ENCODE data around the gene ELAVL3.

Gene ELAVL3

DNA sequence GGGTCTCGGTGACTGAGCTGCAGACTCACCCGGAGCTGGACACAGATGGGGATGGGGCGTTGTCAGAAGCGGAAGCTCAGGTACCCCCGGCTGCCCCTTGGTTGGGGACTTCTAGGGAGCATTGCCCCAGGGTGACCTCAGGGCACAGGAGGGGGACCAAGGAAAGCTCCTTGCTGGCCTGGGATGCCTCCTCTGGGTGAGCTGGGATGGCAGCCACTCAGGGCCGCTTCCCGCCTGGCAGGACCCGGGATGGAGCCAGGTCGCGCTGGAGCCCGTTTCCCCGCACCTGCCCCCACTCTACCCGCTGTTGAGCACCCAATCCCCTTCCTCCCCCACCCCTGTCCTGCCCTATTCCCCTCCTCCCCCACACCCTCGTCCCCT is 34.6 kb downstream of the ELAVL3 start:
- no peak for TF ChIP-seq BACH2 (CRISPR knock-in tag; IDR thresholded peaks at IDR 0.05; ENCODE audit: borderline replicate concordance)
- TF ChIP-seq ZFP3 (CRISPR knock-in tag; IDR thresholded peaks at IDR 0.05): no peak
- no peak for TF ChIP-seq OSR1 (CRISPR knock-in tag; IDR thresholded peaks at IDR 0.05)
- TF ChIP-seq, protein P1, sequence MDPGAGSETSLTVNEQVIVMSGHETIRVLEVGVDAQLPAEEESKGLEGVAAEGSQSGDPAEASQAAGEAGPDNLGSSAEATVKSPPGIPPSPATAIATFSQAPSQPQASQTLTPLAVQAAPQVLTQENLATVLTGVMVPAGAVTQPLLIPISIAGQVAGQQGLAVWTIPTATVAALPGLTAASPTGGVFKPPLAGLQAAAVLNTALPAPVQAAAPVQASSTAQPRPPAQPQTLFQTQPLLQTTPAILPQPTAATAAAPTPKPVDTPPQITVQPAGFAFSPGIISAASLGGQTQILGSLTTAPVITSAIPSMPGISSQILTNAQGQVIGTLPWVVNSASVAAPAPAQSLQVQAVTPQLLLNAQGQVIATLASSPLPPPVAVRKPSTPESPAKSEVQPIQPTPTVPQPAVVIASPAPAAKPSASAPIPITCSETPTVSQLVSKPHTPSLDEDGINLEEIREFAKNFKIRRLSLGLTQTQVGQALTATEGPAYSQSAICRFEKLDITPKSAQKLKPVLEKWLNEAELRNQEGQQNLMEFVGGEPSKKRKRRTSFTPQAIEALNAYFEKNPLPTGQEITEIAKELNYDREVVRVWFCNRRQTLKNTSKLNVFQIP (CRISPR knock-in tag; IDR thresholded peaks at IDR 0.05; ENCODE audit: borderline replicate concordance, low read depth): no peak
- no peak for TF ChIP-seq ZC3H10 (CRISPR knock-in tag; IDR thresholded peaks at IDR 0.05)
- no peak for TF ChIP-seq TOX (CRISPR knock-in tag; IDR thresholded peaks at IDR 0.05; ENCODE audit: borderline replicate concordance)
- no peak for TF ChIP-seq ZFP30 (CRISPR knock-in tag; IDR thresholded peaks at IDR 0.05)
- TF ChIP-seq CSDC2 (CRISPR knock-in tag; IDR thresholded peaks at IDR 0.05): no peak
- TF ChIP-seq ZNF70 (CRISPR knock-in tag; IDR thresholded peaks at IDR 0.05): no peak
- TF ChIP-seq GLIS3 (CRISPR knock-in tag; IDR thresholded peaks at IDR 0.05): no peak
- TF ChIP-seq, protein P2, sequence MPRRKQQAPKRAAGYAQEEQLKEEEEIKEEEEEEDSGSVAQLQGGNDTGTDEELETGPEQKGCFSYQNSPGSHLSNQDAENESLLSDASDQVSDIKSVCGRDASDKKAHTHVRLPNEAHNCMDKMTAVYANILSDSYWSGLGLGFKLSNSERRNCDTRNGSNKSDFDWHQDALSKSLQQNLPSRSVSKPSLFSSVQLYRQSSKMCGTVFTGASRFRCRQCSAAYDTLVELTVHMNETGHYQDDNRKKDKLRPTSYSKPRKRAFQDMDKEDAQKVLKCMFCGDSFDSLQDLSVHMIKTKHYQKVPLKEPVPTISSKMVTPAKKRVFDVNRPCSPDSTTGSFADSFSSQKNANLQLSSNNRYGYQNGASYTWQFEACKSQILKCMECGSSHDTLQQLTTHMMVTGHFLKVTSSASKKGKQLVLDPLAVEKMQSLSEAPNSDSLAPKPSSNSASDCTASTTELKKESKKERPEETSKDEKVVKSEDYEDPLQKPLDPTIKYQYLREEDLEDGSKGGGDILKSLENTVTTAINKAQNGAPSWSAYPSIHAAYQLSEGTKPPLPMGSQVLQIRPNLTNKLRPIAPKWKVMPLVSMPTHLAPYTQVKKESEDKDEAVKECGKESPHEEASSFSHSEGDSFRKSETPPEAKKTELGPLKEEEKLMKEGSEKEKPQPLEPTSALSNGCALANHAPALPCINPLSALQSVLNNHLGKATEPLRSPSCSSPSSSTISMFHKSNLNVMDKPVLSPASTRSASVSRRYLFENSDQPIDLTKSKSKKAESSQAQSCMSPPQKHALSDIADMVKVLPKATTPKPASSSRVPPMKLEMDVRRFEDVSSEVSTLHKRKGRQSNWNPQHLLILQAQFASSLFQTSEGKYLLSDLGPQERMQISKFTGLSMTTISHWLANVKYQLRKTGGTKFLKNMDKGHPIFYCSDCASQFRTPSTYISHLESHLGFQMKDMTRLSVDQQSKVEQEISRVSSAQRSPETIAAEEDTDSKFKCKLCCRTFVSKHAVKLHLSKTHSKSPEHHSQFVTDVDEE (CRISPR knock-in tag; IDR thresholded peaks at IDR 0.05): no peak
- TF ChIP-seq, protein P3, sequence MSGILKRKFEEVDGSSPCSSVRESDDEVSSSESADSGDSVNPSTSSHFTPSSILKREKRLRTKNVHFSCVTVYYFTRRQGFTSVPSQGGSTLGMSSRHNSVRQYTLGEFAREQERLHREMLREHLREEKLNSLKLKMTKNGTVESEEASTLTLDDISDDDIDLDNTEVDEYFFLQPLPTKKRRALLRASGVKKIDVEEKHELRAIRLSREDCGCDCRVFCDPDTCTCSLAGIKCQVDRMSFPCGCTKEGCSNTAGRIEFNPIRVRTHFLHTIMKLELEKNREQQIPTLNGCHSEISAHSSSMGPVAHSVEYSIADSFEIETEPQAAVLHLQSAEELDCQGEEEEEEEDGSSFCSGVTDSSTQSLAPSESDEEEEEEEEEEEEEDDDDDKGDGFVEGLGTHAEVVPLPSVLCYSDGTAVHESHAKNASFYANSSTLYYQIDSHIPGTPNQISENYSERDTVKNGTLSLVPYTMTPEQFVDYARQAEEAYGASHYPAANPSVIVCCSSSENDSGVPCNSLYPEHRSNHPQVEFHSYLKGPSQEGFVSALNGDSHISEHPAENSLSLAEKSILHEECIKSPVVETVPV (CRISPR knock-in tag; IDR thresholded peaks at IDR 0.05): no peak
- no peak for ATAC-seq

DNA sequence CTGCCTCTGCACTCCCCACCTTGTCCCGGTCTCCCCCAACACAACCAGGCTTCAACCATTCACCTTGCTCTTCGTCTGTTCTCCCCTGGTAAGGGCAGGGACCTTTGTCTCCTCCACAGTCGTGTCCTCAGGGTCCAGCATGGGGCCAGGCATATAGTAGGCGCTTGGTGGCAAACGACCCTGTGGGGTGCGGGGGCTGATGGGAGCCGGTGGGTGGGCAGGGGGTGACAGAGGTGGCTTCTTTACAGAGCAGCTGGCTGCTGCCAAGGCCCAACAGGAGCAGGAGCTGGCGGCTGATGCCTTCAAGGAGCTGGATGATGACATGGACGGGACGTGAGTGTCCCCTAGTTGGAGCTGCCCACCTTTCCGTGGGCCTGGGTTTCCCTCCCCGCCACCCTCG is 35.7 kb downstream of the ELAVL3 start:
- TF ChIP-seq, protein P1 (CRISPR knock-in tag; IDR thresholded peaks at IDR 0.05; ENCODE audit: borderline replicate concordance, low read depth): no peak
- TF ChIP-seq TCF4 (CRISPR knock-in tag; IDR thresholded peaks at IDR 0.05; ENCODE audit: borderline replicate concordance) (no peak), PPARA (CRISPR knock-in tag; IDR thresholded peaks at IDR 0.05; ENCODE audit: borderline replicate concordance) (no peak), ESRRG (CRISPR knock-in tag; IDR thresholded peaks at IDR 0.05) (no peak), RARB (CRISPR knock-in tag; IDR thresholded peaks at IDR 0.05) (no peak), ZNF70 (CRISPR knock-in tag; IDR thresholded peaks at IDR 0.05) (no peak), GLIS3 (CRISPR knock-in tag; IDR thresholded peaks at IDR 0.05) (no peak), ZNF8 (CRISPR knock-in tag; IDR thresholded peaks at IDR 0.05) (no peak), BACH2 (CRISPR knock-in tag; IDR thresholded peaks at IDR 0.05; ENCODE audit: borderline replicate concordance) (no peak), TOX (CRISPR knock-in tag; IDR thresholded peaks at IDR 0.05; ENCODE audit: borderline replicate concordance) (no peak), CSDC2 (CRISPR knock-in tag; IDR thresholded peaks at IDR 0.05) (no peak)
- TF ChIP-seq, protein P3 (CRISPR knock-in tag; IDR thresholded peaks at IDR 0.05): no peak
- TF ChIP-seq, protein P4, sequence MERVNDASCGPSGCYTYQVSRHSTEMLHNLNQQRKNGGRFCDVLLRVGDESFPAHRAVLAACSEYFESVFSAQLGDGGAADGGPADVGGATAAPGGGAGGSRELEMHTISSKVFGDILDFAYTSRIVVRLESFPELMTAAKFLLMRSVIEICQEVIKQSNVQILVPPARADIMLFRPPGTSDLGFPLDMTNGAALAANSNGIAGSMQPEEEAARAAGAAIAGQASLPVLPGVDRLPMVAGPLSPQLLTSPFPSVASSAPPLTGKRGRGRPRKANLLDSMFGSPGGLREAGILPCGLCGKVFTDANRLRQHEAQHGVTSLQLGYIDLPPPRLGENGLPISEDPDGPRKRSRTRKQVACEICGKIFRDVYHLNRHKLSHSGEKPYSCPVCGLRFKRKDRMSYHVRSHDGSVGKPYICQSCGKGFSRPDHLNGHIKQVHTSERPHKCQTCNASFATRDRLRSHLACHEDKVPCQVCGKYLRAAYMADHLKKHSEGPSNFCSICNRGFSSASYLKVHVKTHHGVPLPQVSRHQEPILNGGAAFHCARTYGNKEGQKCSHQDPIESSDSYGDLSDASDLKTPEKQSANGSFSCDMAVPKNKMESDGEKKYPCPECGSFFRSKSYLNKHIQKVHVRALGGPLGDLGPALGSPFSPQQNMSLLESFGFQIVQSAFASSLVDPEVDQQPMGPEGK (CRISPR knock-in tag; IDR thresholded peaks at IDR 0.05; ENCODE audit: borderline replicate concordance): no peak
- TF ChIP-seq, protein P2 (CRISPR knock-in tag; IDR thresholded peaks at IDR 0.05): no peak
- ATAC-seq: no peak
